Renal cortex interstitium (tissue), 11 donors: ENCODE results near the gene DAPK2. TPM values are rescaled to one million over a fixed set of nuclear protein-coding genes. Genes with fewer than 3 reads are reported as not detected.

Experiments used
- DNase-seq, 11 donors: peaks; one replicate each; pipeline ENCODE4 v3.0.0-alpha.2; 2013; ENCODE audit warnings: low read depth in 9 of 11, low spot score in 4 of 11; ENCODE audit errors: extremely low read depth in 1 of 11
- polyA plus RNA-seq, 3 donors: library from polyadenylated mRNA; unstranded; fragments of 120-200 nt; gene quantifications; one replicate each; pipeline ENCODE4 v1.2.1, GENCODE V29; 2013; ENCODE audit not compliant: insufficient read length in 3 of 3

Gene DAPK2
- polyA plus RNA-seq, 3 donors: 5.8 to 6.4 (median 5.8) TPM

DNA sequence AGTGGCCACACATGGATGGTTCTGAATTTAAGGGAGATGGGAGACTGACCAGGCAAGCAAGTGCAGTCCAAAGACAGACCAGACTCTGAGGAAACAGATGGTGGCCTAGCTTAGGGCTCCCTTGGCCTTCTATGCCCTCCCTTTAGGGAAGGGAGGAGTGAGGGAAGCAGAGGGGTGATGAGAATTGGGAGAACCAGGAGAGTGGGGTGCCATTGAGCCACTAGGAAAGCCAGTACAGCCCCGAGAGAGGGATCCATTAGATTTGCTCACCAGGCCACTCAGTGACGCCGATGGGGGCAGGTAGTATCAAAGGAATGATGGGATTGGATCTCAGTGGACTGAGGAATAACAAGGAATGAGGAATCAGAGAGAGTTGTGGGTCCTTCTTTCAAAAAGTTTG, 182.1 kb downstream of the DAPK2 start:
- no peak for DNase-seq

- no peak for DNase-seq
Measured at GRCh38 chr15:63861946-63862517, 184.3 kb downstream of the DAPK2 start.

DNA sequence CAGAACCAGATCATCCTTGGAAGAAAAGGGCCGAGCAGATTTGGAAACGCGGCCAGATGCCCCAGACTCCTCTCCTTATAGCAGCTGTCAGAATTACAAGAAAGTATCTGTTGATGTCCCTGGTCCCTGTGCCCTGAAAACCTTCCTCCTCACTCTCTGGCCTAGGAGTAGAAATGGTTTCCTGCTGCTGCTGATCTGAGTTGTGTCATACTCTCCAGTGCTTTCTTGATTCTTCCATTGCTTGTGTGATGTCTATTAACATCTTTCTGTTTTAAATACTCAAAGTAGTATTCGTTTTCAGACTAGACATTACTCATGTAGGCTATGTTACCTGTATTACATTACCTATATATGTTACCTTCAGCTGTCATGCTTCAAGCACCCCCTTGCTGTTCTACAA, 185.7 kb downstream of the DAPK2 start:
- DNase-seq: no peak

DNA sequence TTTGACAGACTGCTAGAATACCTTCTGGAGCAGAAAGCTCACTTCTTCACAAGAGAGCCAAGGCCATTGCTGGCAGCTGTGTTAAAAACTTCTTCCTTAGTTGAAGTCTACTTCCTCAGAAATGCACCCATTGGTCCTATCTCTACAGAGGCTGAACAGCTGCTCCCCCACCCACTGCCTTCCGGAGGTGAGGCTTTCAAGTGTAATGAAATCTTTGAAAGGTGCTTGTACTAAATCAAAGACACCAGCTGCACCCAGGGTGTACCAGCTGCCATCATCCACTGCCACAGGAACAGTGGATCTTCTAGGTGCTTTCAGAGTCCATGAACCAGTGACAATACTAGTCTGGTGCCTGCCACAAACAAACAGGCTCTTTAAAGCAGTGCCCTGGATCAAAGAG, 186.1 kb downstream of the DAPK2 start:
- DNase-seq: no peak

- peak in 2 of 11 donors; percentile 23 to 27 for DNase-seq
Measured at GRCh38 chr15:63858881-63859280, 187.4 kb downstream of the DAPK2 start.

GRCh38 chr15:63858448-63858847, 187.8 kb downstream of the DAPK2 start:
- no peak for DNase-seq

GRCh38 chr15:63857461-63857856, 188.8 kb downstream of the DAPK2 start:
- DNase-seq: no peak

Other genes starting within 250 kb of the DAPK2 start
- 10 to 100 TPM; 66.9 to 73.8 (median 68.0) TPM for gene HERC1, start 212.5 kb downstream of the DAPK2 start, polyA plus RNA-seq
- gene CIAO2A, start 47.4 kb upstream of the DAPK2 start, polyA plus RNA-seq: 10 to 100 TPM; 78.5 to 97.6 (median 83.7) TPM
- 100 to 1,000 TPM; 103 to 113 (median 106) TPM for gene SNX1, start 49.5 kb upstream of the DAPK2 start, polyA plus RNA-seq
- 1 to 10 TPM; 1.3 to 2.1 (median 1.6) TPM for gene SNX22, start 105.2 kb upstream of the DAPK2 start, polyA plus RNA-seq
- gene PPIB, start 116.5 kb upstream of the DAPK2 start, polyA plus RNA-seq: 100 to 1,000 TPM; 519 to 625 (median 540) TPM